HL-60 (cell line): ENCODE results near the gene OS9.

Experiments used
- DNase-seq, 2 experiments: peaks; one replicate each; pipeline ENCODE4 v3.0.0-alpha.2; 2010 to 2020; ENCODE audit warnings: low read depth in 1 of 2, low spot score in 1 of 2
- H3K27ac ChIP-seq: fragments of 250-450 bp; sonication (Bioruptor Pico); replicated peaks from 2 replicates; pipeline ENCODE4 v1.5.1; 2020; ENCODE audit warnings: mild to moderate bottlenecking, moderate library complexity
- H3K27me3 ChIP-seq: fragments of 250-450 bp; sonication (Bioruptor Pico); 2 replicates; pipeline ENCODE4 v1.5.1; 2021; ENCODE audit warnings: mild to moderate bottlenecking, moderate library complexity; ENCODE audit not compliant: insufficient read depth, poor library complexity, severe bottlenecking
- H3K4me3 ChIP-seq: replicated peaks from 2 replicates; pipeline ENCODE4 v1.5.1; 2011; ENCODE audit warnings: mild to moderate bottlenecking, control low read depth, low read length; ENCODE audit not compliant: insufficient read depth
- CTCF ChIP-seq: IDR thresholded peaks from one replicate; pipeline ENCODE4 v1.5.1; 2011; ENCODE audit warnings: low read length, control low read depth, inconsistent platforms; ENCODE audit not compliant: insufficient read depth
- GABPA ChIP-seq: IDR thresholded peaks from 2 replicates; pipeline ENCODE4 v1.6.1; 2012; ENCODE audit warnings: low read depth
- POLR2AphosphoS5 ChIP-seq: IDR thresholded peaks from 2 replicates; pipeline ENCODE4 v1.6.1; 2012; ENCODE audit warnings: low read depth
- SPI1 ChIP-seq: IDR thresholded peaks from 2 replicates; pipeline ENCODE4 v1.6.1; 2012; ENCODE audit warnings: low read depth, mild to moderate bottlenecking, borderline replicate concordance
- TF ChIP-seq, protein P1 (sequence below): IDR thresholded peaks from 2 replicates; pipeline ENCODE4 v1.6.1; 2012; ENCODE audit warnings: low read depth; ENCODE audit not compliant: insufficient replicate concordance

OS9 gene

GRCh38 chr12:57693317-57693658 lies 644 bp upstream of the OS9 start:
- H3K4me3 ChIP-seq, result peak overlapping the region; percentile 27
- H3K27me3 ChIP-seq, result peaks cover 5% of the 10 kb centered on the region
- no peak overlapping the region for H3K27ac ChIP-seq
- no peak for DNase-seq
- TF ChIP-seq, protein P1, sequence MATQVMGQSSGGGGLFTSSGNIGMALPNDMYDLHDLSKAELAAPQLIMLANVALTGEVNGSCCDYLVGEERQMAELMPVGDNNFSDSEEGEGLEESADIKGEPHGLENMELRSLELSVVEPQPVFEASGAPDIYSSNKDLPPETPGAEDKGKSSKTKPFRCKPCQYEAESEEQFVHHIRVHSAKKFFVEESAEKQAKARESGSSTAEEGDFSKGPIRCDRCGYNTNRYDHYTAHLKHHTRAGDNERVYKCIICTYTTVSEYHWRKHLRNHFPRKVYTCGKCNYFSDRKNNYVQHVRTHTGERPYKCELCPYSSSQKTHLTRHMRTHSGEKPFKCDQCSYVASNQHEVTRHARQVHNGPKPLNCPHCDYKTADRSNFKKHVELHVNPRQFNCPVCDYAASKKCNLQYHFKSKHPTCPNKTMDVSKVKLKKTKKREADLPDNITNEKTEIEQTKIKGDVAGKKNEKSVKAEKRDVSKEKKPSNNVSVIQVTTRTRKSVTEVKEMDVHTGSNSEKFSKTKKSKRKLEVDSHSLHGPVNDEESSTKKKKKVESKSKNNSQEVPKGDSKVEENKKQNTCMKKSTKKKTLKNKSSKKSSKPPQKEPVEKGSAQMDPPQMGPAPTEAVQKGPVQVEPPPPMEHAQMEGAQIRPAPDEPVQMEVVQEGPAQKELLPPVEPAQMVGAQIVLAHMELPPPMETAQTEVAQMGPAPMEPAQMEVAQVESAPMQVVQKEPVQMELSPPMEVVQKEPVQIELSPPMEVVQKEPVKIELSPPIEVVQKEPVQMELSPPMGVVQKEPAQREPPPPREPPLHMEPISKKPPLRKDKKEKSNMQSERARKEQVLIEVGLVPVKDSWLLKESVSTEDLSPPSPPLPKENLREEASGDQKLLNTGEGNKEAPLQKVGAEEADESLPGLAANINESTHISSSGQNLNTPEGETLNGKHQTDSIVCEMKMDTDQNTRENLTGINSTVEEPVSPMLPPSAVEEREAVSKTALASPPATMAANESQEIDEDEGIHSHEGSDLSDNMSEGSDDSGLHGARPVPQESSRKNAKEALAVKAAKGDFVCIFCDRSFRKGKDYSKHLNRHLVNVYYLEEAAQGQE, result no peak
- no peak for TF ChIP-seq SPI1
- TF ChIP-seq CTCF, result no peak
- no peak for TF ChIP-seq POLR2AphosphoS5
- no peak for TF ChIP-seq GABPA

DNA sequence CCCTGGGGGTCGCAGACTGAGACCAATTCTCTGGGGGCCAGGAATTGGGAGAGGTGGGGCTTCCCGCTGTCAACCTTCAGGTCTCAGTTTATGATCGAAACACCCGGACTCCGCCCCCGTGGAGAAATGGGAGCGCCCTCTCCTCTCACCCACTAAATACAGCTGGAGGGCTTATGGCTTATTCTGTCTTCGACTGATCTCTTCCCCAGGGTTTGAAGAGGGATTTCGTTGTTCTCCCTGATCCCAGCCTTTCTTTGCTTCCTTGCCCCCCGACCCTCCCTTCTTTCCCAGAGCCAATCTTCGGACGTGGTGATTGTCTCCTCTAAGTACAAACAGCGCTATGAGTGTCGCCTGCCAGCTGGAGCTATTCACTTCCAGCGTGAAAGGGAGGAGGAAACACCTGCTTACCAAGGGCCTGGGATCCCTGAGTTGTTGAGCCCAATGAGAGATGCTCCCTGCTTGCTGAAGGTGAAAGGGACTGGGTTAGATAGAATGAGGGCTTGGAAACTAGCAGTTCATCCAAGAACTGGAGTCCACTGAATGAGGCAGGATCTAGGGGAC lies 607 bp downstream of the OS9 start:
- TF ChIP-seq CTCF (no peak), SPI1 (no peak), POLR2AphosphoS5 (no peak), GABPA (no peak)
- TF ChIP-seq, protein P1, result no peak
- peak overlapping the region; percentile 82 for H3K27ac ChIP-seq
- peak overlapping the region; percentile 67 for H3K4me3 ChIP-seq
- no peak for DNase-seq
- peaks cover 5% of the 10 kb centered on the region for H3K27me3 ChIP-seq

DNA sequence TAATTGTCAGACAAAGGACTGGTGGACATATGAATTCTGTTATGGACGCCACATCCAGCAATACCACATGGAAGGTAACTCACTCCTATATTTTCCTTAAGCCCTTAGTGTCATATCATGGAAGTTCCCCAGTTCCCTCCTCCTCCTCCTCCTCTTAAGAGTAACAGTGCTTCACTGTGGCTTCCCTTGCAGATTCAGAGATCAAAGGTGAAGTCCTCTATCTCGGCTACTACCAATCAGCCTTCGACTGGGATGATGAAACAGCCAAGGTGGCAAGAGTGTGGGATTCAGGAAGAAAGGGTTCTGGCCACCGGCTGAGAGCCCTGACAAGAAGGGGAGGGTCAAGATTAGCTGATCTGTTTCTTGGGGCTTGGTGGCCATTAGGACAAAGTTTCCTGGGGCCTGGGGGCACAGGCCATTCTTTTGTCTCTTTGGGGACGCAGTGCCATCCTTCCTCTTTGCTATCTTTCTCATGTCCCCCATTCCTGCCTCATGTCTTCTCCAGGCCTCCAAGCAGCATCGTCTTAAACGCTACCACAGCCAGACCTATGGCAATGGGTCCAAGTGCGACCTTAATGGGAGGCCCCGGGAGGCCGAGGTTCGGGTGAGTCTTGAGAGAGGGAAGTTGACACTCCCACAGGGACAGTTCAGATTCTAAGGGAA lies 2.0 kb downstream of the OS9 start:
- no peak for DNase-seq
- Histone ChIP-seq H3K4me3 (no peak overlapping the region), H3K27ac (no peak overlapping the region), H3K27me3 (no peaks in the 10 kb centered on the region)
- no peak for TF ChIP-seq CTCF
- TF ChIP-seq GABPA, result no peak
- TF ChIP-seq, protein P1, result no peak
- TF ChIP-seq SPI1, result no peak
- TF ChIP-seq POLR2AphosphoS5, result no peak
